K562 (cell line): Measurements from ENCODE around the gene SORCS2. TPM values are rescaled to one million over a fixed set of nuclear protein-coding genes. Genes with fewer than 3 reads are reported as not detected.

ENCODE experiments used
- ATAC-seq: fragments of 200-7000 bp; cut with Tn5 transposase; 3 replicates; pipeline ENCODE4 v1.9.1; 2020; ENCODE audit warnings: moderate library complexity
- BruUV-seq: library from RNA; stranded (reverse); fragments of 400-500 nt; replicated peaks from 2 replicates; lab custom pipeline; 2021; lab: Mats Ljungman, UMichigan
- CTCF ChIA-PET: fragments of 300-600 bp; formaldehyde crosslinking; extraction: SDS; loops from one replicate; lab custom pipeline; 2021; ENCODE audit warnings: low intra/inter-chr PET ratio; lab: Yijun Ruan, JAX
- POLR2A ChIA-PET: fragments of 300-600, 350-650 bp; sonication (Branson Sonifier 250); formaldehyde crosslinking; extraction: SDS; loops from one replicate; lab custom pipeline; 2021; ENCODE audit warnings: antibody characterized with exemption, inconsistent platforms; lab: Yijun Ruan, JAX
- DNase-seq, 4 experiments: peaks; one replicate each; pipeline versions ENCODE4 v3.0.0 to v3.0.0-alpha.2; 2011 to 2018; ENCODE audit warnings: low spot score in 3 of 4, mixed read lengths in 3 of 4; ENCODE audit errors: extremely low read depth in 1 of 4
- FAIRE-seq: peaks from 2 replicates; lab custom pipeline; 2011; peaks lifted over from hg19 to GRCh38; lab: Jason Lieb, UNC
- H2AFZ ChIP-seq: 2 replicates; pipeline ENCODE4 v1.6.0; 2011; ENCODE audit warnings: low read depth, low read length, control low read depth, inconsistent platforms
- H3K27ac ChIP-seq: fragments of 200-600 bp; 3 replicates; pipeline ENCODE4 v1.8.0; 2011; ENCODE audit warnings: low read depth, mild to moderate bottlenecking, control low read depth, inconsistent platforms, low read length, moderate library complexity, mixed read lengths; ENCODE audit errors: extremely low read depth
- H3K27me3 ChIP-seq, 2 experiments: fragments of 300-600 bp in 1 of 2; 2 replicates in 1 of 2; 3 replicates in 1 of 2; pipeline versions ENCODE4 v1.6.0 to v1.8.0; 2011; ENCODE audit warnings: inconsistent platforms in 2 of 2, low read length in 2 of 2, mild to moderate bottlenecking in 1 of 2, mixed read lengths in 1 of 2, moderate library complexity in 1 of 2; ENCODE audit not compliant: control insufficient read depth in 2 of 2, insufficient read depth in 2 of 2
- H3K36me3 ChIP-seq: fragments of 300-600 bp; 3 replicates; pipeline ENCODE4 v1.8.0; 2011; ENCODE audit warnings: mild to moderate bottlenecking, low read length, inconsistent platforms; ENCODE audit not compliant: control insufficient read depth, insufficient read depth
- H3K4me1 ChIP-seq, 2 experiments: fragments of 200-600 bp in 1 of 2; replicated peaks in 1 of 2; 2 replicates in 1 of 2; 3 replicates in 1 of 2; pipeline versions ENCODE4 v1.5.1 to v1.8.0; 2011; ENCODE audit warnings: inconsistent platforms in 2 of 2, low read length in 2 of 2, mild to moderate bottlenecking in 1 of 2, mixed read lengths in 1 of 2, moderate library complexity in 1 of 2; ENCODE audit not compliant: control insufficient read depth in 2 of 2, insufficient read depth in 2 of 2
- H3K4me2 ChIP-seq: 2 replicates; pipeline ENCODE4 v1.6.1; 2011; ENCODE audit warnings: low read length, control low read depth, inconsistent platforms, mixed read lengths; ENCODE audit not compliant: insufficient read depth
- H3K4me3 ChIP-seq: fragments of 200-600 bp; sonication (generic), shearing (Covaris generic); 2 replicates; pipeline ENCODE4 v1.5.1; 2016; ENCODE audit warnings: control low read depth, inconsistent platforms
- H3K79me2 ChIP-seq: fragments of 200-600 bp; 3 replicates; pipeline ENCODE4 v1.8.0; 2011; ENCODE audit warnings: low read length, inconsistent platforms; ENCODE audit not compliant: control insufficient read depth, insufficient read depth
- H3K9ac ChIP-seq, 2 experiments: 2 replicates each; pipeline versions ENCODE4 v1.6.0 to v1.6.1; 2011; ENCODE audit warnings: low read depth in 2 of 2, low read length in 2 of 2, control low read depth in 1 of 2, inconsistent platforms in 1 of 2, mild to moderate bottlenecking in 1 of 2, mixed read lengths in 1 of 2; ENCODE audit not compliant: insufficient read depth in 1 of 2
- H3K9me1 ChIP-seq: one replicate; pipeline ENCODE4 v1.6.0; 2011; ENCODE audit warnings: inconsistent platforms, mild to moderate bottlenecking, low read length, moderate library complexity; ENCODE audit not compliant: control insufficient read depth, insufficient read depth
- H3K9me3 ChIP-seq: replicated peaks from 2 replicates; pipeline ENCODE4 v1.5.1; 2011; ENCODE audit warnings: low read depth, low read length, inconsistent platforms; ENCODE audit not compliant: control insufficient read depth, insufficient read depth
- H4K20me1 ChIP-seq: replicated peaks from 2 replicates; pipeline ENCODE4 v1.6.1; 2011; ENCODE audit warnings: low read length, inconsistent platforms, mixed read lengths; ENCODE audit not compliant: control insufficient read depth, insufficient read depth
- DNMT1 ChIP-seq: fragments of 450-650 bp; IDR thresholded peaks from 2 replicates; pipeline ENCODE4 v1.6.1; 2016; ENCODE audit warnings: antibody characterized with exemption, mild to moderate bottlenecking
- ETS2 ChIP-seq: IDR thresholded peaks from 2 replicates; pipeline ENCODE4 v1.6.1; 2016; ENCODE audit warnings: borderline replicate concordance, missing genetic modification characterization, mild to moderate bottlenecking, moderate library complexity, missing compliant biosample characterization; ENCODE audit not compliant: poor library complexity, severe bottlenecking
- FOXP1 ChIP-seq: sonication (generic); formaldehyde crosslinking; IDR thresholded peaks from 2 replicates; pipeline ENCODE4 v1.8.0; 2022; ENCODE audit warnings: mild to moderate bottlenecking, missing genetic modification reagents
- KAT2B ChIP-seq: IDR thresholded peaks from one replicate; pipeline ENCODE4 v1.6.1; 2012; ENCODE audit warnings: low read depth, mild to moderate bottlenecking, control low read depth, inconsistent platforms, low read length, moderate library complexity
- PCBP2 ChIP-seq: fragments of 200-400 bp; formaldehyde crosslinking; IDR thresholded peaks from 2 replicates; pipeline ENCODE4 v1.6.1; 2018; ENCODE audit warnings: low read length, low read depth, mild to moderate bottlenecking, moderate library complexity; ENCODE audit not compliant: poor library complexity, severe bottlenecking
- PHF21A ChIP-seq: fragments of 450-650 bp; IDR thresholded peaks from 2 replicates; pipeline ENCODE4 v1.6.1; 2017; ENCODE audit warnings: low read depth, borderline replicate concordance
- RBM17 ChIP-seq: fragments of 200-400 bp; formaldehyde crosslinking; IDR thresholded peaks from 2 replicates; pipeline ENCODE4 v1.6.1; 2017; ENCODE audit warnings: low read depth, mild to moderate bottlenecking, low read length, borderline replicate concordance
- SLC30A9 ChIP-seq: fragments of 250-450 bp; sonication (Bioruptor Pico); IDR thresholded peaks from 2 replicates; pipeline ENCODE4 v1.8.0; 2022; ENCODE audit warnings: mild to moderate bottlenecking, moderate library complexity
- SUPT5H ChIP-seq: fragments of 450-650 bp; IDR thresholded peaks from 2 replicates; pipeline ENCODE4 v1.6.1; 2016
- ZBTB1 ChIP-seq: sonication (generic); formaldehyde crosslinking; IDR thresholded peaks from 2 replicates; pipeline ENCODE4 v1.8.1; 2023; ENCODE audit warnings: missing genetic modification reagents, low read depth, mild to moderate bottlenecking, borderline replicate concordance
- ZNF695 ChIP-seq: fragments of 450-650 bp; formaldehyde crosslinking; IDR thresholded peaks from 2 replicates; pipeline ENCODE4 v1.4.0; 2020; ENCODE audit warnings: mild to moderate bottlenecking, moderate library complexity
- WGBS: fragments of 100-300 bp; shearing (Covaris generic); methylation state at CpG from one replicate; pipeline ENCODE4 v1.1.6; 2016; ENCODE audit warnings: low coverage, mixed read lengths; ENCODE audit not compliant: insufficient coverage; ENCODE audit errors: missing lambda C conversion rate; 5-methylcytosine and 5-hydroxymethylcytosine counted together
- in situ Hi-C: fragments of 300-500 bp; cut with MboI; formaldehyde crosslinking; loops from 4 replicates; pipeline ENCODE4 v1.15.0; 2018; ENCODE audit warnings: inconsistent platforms, mixed read lengths
- intact Hi-C: fragments of 100-400 bp; cut with micrococcal nuclease; formaldehyde crosslinking; loops from 2 replicates; pipeline ENCODE4 v1.14.2; 2022
- polyA plus RNA-seq, 8 experiments: library from polyadenylated mRNA; depleted of rRNA in 4 of 8; stranded (reverse) in 5 of 8; unstranded in 3 of 8; fragments of >200 nt; fragmentation: Nextera tagmentation in 2 of 8; fragmentation: Illumina TruSeq in 1 of 8; extraction: Ambion mirVana in 2 of 8; extraction: Trizol in 1 of 8; gene quantifications; 2 replicates each; pipeline versions ENCODE4 v1.2.1 to v1.2.3, GENCODE V29; 2011 to 2014; ENCODE audit warnings: inconsistent platforms in 1 of 8, missing spikeins in 1 of 8
- total RNA-seq, 7 experiments: library from RNA; depleted of rRNA in 6 of 7; stranded (reverse); fragments of >200 nt in 6 of 7; fragmentation: Illumina TruSeq in 2 of 7; extraction: Trizol in 2 of 7; gene quantifications; 2 replicates each; pipeline versions ENCODE4 v1.2.1 to v1.2.3, GENCODE V29; 2011 to 2021; ENCODE audit warnings: low replicate concordance in 1 of 7
- TF ChIP-seq, protein P1 (sequence below): fragments of 450-650 bp; formaldehyde crosslinking; IDR thresholded peaks from 2 replicates; pipeline ENCODE4 v1.4.0; 2020; ENCODE audit warnings: mild to moderate bottlenecking, moderate library complexity
- TF ChIP-seq, protein P2 (sequence below): fragments of 450-650 bp; formaldehyde crosslinking; IDR thresholded peaks from 2 replicates; pipeline ENCODE4 v1.4.0; 2020; ENCODE audit warnings: mild to moderate bottlenecking, moderate library complexity

Gene SORCS2
- total and polyA plus RNA-seq, 9 of the 15 experiments (the other 6 are each of a cell fraction or from before 2014, with no cell fraction given): not detected

DNA sequence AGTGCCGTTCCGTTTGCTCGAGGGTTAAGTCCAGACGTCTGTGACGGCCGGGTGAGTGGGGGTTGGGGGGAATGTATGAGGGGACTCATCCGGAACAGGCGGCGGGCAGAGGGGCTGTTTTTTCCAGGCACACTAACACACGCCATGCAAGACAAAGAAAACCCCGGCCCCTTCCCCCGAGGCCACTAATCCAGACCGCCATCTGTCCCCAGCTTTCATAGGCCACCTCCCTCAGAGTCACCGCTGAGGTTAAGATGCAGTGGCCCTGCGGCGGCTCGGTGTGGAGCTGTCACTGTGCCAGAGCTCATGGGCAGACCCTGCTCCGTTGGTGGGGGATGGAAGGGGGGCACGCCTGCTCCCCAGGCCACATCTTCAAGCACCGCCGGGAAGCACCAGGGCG is 34.1 kb downstream of the SORCS2 start:
- Histone ChIP-seq H3K27ac (no peak overlapping the region), H3K4me3 (no peak overlapping the region), H3K9ac (no peak overlapping the region), H3K27me3 (peaks cover 6 to 54% of the 10 kb centered on the region in 2 experiments; a peak in 4 of 5 replicates), H3K9me1 (no peaks in the 10 kb centered on the region), H3K36me3 (no peaks in the 10 kb centered on the region), H3K79me2 (no peaks in the 10 kb centered on the region), H3K4me2 (no peak overlapping the region), H2AFZ (no peak overlapping the region), H3K9me3 (no peaks in the 10 kb centered on the region), H4K20me1 (no peaks in the 10 kb centered on the region; the same call in none of the 2 replicates), H3K4me1 (no peaks in the 10 kb centered on the region)
- intact Hi-C loops (no loop called here), in situ Hi-C loops (no loop called here)
- CTCF ChIA-PET: no interaction called here
- no peak for DNase-seq
- FAIRE-seq: no peak
- ATAC-seq: peak; percentile 36; the same call in 1 of the 3 replicates
- TF ChIP-seq, protein P1, sequence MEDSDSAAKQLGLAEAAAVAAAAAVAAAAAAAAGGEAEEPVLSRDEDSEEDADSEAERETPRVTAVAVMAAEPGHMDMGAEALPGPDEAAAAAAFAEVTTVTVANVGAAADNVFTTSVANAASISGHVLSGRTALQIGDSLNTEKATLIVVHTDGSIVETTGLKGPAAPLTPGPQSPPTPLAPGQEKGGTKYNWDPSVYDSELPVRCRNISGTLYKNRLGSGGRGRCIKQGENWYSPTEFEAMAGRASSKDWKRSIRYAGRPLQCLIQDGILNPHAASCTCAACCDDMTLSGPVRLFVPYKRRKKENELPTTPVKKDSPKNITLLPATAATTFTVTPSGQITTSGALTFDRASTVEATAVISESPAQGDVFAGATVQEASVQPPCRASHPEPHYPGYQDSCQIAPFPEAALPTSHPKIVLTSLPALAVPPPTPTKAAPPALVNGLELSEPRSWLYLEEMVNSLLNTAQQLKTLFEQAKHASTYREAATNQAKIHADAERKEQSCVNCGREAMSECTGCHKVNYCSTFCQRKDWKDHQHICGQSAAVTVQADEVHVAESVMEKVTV (CRISPR knock-in tag): no peak
- no peak for TF ChIP-seq PHF21A
- TF ChIP-seq SUPT5H: no peak
- POLR2A ChIA-PET: interaction anchor here (0.6 kb wide), 2 partner anchors 167 to 421 kb away, joined by 3 read pairs; no protein-coding TSS in a partner anchor
- 2% methylated on average over 21 of the region's 22 CpGs for WGBS
- no TSS peak for BruUV-seq

DNA sequence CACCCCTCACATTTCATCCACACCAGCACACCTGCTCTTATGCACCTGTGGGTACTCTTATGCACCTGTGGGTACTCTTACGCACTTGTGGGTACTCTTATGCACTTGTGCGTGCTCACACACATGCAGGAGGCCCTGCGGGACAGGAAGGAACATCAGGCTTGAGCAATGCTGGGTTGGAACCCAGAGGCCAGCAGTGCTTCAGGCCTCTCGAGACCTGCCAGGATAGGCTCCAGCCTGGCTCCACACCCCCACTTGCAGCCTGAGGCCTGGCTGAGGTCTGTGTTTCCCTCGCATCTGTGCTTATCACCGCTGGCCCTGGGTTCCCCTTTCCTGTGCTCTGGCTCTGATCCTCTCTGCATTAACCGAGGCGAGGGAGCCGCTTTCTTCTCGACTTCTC is 34.7 kb downstream of the SORCS2 start:
- ChIA-PET POLR2A (interaction anchor here (0.6 kb wide), 1 partner anchor 420 kb away, joined by 3 read pairs; no protein-coding TSS in a partner anchor), CTCF (no interaction called here)
- Histone ChIP-seq H2AFZ (no peak overlapping the region), H3K79me2 (no peaks in the 10 kb centered on the region), H3K4me2 (no peak overlapping the region), H3K4me1 (no peaks in the 10 kb centered on the region), H4K20me1 (no peaks in the 10 kb centered on the region; the same call in none of the 2 replicates), H3K9me1 (no peaks in the 10 kb centered on the region), H3K27ac (no peak overlapping the region), H3K9ac (no peak overlapping the region), H3K4me3 (no peak overlapping the region), H3K9me3 (no peaks in the 10 kb centered on the region), H3K36me3 (no peaks in the 10 kb centered on the region), H3K27me3 (peaks cover 4 to 48% of the 10 kb centered on the region in 2 experiments; a peak in 4 of 5 replicates)
- WGBS: 2% methylated on average over 9 of the region's 10 CpGs
- no peak for DNase-seq
- BruUV-seq: no TSS peak
- ATAC-seq: no peak; the same call in 2 of the 3 replicates
- intact Hi-C loops (no loop called here), in situ Hi-C loops (no loop called here)
- FAIRE-seq: no peak
- TF ChIP-seq, protein P2, sequence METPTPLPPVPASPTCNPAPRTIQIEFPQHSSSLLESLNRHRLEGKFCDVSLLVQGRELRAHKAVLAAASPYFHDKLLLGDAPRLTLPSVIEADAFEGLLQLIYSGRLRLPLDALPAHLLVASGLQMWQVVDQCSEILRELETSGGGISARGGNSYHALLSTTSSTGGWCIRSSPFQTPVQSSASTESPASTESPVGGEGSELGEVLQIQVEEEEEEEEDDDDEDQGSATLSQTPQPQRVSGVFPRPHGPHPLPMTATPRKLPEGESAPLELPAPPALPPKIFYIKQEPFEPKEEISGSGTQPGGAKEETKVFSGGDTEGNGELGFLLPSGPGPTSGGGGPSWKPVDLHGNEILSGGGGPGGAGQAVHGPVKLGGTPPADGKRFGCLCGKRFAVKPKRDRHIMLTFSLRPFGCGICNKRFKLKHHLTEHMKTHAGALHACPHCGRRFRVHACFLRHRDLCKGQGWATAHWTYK (CRISPR knock-in tag): no peak
- TF ChIP-seq ZBTB1 (CRISPR knock-in tag): no peak
- no peak for TF ChIP-seq RBM17
- no peak for TF ChIP-seq PCBP2
- TF ChIP-seq ZNF695 (CRISPR knock-in tag): no peak
- no peak for TF ChIP-seq DNMT1
- TF ChIP-seq ETS2: no peak
- no peak for TF ChIP-seq KAT2B
- TF ChIP-seq SLC30A9 (CRISPR knock-in tag): no peak
- TF ChIP-seq FOXP1 (CRISPR knock-in tag): no peak
